Gastroesophageal sphincter (tissue), 3 donors: ENCODE results near the gene ZHX3.

Experiments used
- POLR2A ChIP-seq, 2 donors: fragments of 450-650 bp; IDR thresholded peaks; one replicate each; pipeline ENCODE4 v1.6.1; 2017; ENCODE audit warnings: antibody characterized with exemption in 2 of 2, mild to moderate bottlenecking in 2 of 2, moderate library complexity in 1 of 2
- TF ChIP-seq, protein P1 (sequence below), 4 experiments: fragments of 200-600 bp in 2 of 4; fragments of 450-650 bp in 2 of 4; sonication (generic) in 1 of 4; IDR thresholded peaks; one replicate each; pipeline ENCODE4 v1.5.1; 2017 to 2019; ENCODE audit warnings: antibody characterized with exemption in 4 of 4, mild to moderate bottlenecking in 2 of 4, moderate library complexity in 2 of 4

- TF ChIP-seq, protein P1, sequence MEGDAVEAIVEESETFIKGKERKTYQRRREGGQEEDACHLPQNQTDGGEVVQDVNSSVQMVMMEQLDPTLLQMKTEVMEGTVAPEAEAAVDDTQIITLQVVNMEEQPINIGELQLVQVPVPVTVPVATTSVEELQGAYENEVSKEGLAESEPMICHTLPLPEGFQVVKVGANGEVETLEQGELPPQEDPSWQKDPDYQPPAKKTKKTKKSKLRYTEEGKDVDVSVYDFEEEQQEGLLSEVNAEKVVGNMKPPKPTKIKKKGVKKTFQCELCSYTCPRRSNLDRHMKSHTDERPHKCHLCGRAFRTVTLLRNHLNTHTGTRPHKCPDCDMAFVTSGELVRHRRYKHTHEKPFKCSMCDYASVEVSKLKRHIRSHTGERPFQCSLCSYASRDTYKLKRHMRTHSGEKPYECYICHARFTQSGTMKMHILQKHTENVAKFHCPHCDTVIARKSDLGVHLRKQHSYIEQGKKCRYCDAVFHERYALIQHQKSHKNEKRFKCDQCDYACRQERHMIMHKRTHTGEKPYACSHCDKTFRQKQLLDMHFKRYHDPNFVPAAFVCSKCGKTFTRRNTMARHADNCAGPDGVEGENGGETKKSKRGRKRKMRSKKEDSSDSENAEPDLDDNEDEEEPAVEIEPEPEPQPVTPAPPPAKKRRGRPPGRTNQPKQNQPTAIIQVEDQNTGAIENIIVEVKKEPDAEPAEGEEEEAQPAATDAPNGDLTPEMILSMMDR (IDR thresholded peaks at IDR 0.05) = no peak
- TF ChIP-seq POLR2A (IDR thresholded peaks at IDR 0.05) = no peak
These were observed 100.1 kb downstream of the ZHX3 start for GRCh38 chr20:41217422-41217821.
